HG02642 (cell line): Measurements from ENCODE around the gene TUBGCP5.

Experiments used
- ATAC-seq: cut with Tn5 transposase; IDR thresholded peaks from one replicate; pipeline ENCODE4 v1.9.1; 2021; ENCODE audit warnings: mild to moderate bottlenecking; ENCODE audit not compliant: unreplicated experiment, poor library complexity

Gene TUBGCP5

DNA sequence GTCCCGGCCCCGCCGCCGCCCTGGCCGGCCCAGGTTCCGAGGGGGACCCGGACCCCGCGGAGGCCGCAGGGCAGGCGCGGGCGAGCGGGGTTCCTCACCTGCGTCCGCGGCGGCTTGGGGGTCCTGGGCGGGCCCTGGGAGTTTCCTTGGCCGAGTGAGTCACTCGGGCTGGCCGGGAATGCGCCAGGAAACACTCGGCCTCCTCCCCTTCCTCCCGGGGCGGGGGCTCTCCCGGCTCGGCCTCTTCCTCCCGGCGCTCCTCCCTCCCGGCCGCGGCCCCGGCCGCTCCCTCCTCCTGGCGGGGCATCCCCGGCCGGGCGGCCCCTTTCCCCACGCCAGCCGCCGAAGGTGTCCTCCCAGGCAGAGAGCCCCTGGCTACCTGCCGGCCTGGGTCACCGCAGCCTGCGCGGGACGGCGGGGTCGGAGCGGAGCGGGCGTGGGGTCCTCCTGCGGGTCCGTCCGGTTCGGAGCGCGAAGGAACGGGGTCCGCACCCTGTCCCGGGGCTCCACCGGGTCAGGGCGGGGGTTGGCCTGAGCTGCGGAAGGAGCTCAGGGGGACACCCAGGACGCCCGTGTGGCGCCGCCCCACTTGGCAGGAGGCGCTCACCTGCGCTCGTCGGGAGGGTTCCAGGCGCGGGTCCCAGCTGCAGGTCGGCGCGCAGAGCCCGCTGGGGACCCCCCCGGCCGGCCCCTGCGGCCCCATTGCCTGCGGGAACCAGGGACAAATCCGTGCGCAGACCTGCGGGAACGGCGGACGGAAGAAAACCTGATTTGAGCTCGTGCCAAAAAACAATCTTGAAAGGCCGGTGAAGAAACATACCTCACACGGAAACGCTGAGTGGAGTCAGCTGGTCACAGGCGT lies 58.9 kb downstream of the TUBGCP5 start, which contains the start of gene CYFIP1:
CYFIP1 (minus strand) TSS at position 180 of the 862 bp plus-strand sequence. CDS start 33,083 bp downstream, outside the sequence.
- peak; percentile 79 for ATAC-seq

DNA sequence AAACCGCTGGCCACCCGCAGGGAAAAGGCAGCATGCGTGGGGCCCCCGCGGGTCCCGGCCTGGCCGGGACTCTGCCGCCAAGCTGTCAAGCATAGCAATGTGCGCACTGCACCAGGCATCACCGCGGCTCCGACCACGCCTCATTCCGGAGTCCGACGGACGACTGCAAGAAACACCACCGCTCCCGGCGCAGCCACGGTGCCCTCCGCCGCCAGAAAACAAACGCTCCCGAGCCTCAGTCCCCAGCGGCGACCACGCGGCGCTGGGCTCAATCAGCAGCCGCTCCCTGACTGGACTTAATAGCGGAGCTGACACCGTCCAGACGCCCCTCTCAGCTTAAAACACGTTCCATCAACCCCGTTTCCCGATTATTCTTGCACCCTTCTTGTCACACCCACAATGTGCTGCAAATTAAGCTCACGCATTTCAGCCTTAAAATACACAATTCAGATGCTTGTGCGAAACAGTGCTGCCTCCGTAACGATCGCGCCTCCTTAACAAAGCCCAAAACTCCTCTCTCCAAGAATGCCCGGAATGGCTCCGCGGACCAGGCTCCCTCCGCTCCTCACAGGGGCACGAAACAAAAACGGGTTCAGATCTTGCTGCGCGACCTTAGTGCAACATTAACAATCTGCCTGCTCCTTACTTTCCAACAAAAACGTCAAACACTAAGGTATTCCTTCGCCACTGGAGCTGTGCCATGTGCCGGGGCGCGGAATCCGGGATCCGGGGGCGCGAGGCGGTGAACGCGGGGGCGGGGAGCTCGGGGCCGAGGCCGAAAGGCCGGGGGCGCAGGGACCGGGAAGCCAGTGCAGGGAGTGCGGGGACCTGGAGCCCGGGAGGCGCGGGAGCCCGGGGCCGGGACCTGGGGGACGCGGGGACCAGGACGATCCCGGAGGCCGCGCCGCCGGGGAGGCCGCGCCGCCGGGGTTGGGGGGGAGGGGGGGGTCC lies 59.9 kb downstream of the TUBGCP5 start:
- peak; percentile 59 for ATAC-seq

DNA sequence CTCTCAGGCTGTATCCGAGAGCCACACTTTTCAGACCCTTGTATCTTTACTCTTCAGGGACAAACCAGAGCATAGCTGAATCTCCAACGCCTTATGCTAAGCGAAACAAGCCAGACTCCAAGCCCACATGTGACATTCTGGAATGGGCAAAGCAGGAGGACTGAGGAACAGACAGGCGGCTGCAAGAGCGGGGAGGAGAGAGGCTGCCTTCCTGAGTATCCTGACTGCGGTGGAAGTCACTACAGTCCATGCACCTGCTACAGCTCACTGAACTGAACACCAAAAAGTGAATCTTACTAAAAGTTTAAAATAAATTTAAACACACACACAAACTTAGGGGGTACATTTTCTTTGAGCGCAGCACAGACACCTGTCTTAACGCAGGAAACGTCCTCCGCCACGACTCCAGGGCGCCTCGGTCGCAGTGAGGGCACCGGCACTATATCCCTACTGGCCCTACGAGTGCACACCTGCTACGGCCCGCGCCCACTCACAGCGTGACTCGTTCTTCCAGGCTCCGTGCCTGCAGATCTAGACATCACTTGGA lies 60.6 kb downstream of the TUBGCP5 start:
- peak; percentile 38 for ATAC-seq

DNA sequence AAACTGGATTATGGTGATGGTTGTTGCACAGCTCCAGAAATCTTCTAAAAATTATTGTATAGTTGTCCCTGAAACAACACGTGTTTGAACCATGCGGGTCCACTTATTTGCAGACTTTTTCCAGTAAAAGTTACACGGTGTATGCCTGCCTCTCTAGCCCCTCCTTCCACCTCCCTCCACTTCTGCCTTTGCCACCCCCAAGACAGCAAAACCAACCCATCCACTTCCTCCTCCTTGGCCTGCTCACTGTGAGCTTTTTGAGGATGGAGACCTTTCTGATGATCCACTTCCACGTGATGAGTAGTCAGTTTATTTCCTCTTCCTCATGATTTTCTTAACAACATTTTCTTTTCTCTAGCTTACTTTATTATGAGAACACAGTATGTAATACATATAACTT lies 64.6 kb downstream of the TUBGCP5 start:
- no peak for ATAC-seq

DNA sequence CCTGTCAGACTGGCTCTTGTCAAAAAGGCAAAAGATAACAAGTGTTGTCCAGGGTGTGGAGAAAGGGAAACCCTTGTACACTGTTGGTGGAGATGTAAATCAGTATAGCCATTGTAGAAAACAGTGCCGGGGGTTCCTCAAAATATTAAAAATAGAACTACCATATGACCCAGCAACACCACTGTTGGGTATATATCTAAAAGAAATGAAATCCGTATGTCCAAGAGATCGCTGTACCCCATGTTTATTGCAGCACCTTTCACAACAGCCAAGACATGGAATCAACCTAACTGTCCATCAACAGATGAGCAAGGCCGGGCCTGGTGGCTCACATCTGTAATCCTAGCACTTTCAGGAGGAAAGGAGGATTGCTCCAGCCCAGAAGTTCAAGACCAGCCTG lies 65.4 kb downstream of the TUBGCP5 start:
- no peak for ATAC-seq

DNA sequence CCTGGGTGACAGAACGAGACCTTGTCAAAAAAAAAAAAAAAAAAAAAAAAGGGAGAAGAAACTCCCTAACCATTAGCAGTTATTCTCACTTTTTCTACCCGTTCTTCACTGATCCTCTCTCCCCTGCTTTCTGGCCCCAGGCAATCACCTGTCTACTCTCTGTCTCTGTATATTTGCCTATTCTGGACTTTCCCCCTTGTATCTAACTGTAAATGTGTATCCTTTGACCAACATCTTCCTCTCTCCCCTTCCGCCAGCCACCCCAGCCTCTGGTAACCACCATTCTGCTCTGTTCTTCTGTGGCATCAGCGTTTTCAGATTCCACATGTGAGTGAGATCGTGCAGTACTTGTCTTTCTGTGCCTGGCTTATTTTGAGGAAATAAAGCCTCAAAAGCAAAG lies 66.1 kb downstream of the TUBGCP5 start:
- ATAC-seq, result peak; percentile 85

DNA sequence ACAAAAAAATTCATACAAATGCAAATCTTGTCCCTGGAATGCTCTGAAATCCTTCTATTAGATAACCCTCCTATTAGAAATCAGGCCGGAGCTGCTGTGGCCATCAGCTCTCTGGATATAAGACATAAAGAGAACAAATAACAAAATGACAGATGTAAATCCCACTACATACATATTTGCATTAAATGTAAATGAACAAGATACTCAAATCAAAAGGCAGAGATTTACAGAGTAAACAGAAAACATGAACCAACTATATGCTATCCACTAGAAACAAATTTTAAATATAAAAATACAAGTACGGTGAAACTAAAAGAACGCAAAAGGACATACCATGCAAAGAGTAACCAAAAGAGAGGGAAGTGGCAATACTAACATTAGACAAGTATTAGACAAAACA lies 69.9 kb downstream of the TUBGCP5 start:
- no peak for ATAC-seq

DNA sequence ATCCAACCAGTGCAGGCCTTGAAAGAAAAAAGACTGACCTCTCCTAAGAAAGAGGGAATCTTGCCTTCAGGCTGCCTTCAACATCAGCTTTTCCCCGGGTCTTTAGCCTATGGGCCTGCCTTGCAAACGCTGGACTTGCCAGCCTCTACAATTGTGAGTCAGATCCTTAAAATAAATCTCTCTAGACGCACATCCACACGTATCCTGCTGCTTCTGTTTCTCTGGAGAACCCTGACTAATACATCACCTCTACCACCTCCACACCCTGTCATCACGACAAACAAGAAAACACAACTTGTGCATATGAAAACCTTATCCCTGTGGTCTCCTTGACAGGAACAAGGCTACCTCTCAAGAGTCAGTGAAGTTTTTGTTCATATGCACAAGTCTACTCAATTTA lies 71.0 kb downstream of the TUBGCP5 start:
- no peak for ATAC-seq

DNA sequence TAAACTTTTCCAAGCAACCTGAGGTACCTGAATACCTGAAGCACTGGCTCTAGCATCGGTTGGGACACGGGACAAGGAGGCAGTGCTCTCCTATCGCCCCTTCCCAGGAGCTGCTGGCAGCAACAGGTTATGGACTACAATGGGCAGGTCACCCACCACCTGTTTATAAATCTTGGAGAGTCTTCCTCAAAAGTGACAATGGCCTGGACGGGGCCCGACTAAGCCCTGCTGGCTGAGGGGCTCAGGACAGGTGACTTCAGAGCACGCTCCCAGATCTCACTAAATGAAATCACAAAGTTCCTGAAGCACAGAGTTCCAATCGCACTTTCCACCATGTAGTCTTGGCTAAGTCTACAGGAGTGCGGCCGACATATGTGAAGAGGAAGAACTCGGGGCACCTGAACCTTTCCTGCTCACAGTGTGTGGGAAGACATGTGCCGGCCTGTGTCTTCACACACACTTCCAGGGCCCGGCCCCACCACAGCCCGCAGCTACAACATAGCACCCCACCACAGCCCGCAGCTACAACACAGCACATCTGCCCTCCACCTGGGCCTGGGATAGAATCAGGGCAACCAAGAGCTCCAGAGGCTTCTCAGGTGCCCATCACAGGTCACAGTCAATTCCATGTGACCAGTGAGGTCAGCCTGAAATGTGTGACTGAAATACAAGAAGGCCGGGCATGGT lies 72.1 kb downstream of the TUBGCP5 start:
- no peak for ATAC-seq

DNA sequence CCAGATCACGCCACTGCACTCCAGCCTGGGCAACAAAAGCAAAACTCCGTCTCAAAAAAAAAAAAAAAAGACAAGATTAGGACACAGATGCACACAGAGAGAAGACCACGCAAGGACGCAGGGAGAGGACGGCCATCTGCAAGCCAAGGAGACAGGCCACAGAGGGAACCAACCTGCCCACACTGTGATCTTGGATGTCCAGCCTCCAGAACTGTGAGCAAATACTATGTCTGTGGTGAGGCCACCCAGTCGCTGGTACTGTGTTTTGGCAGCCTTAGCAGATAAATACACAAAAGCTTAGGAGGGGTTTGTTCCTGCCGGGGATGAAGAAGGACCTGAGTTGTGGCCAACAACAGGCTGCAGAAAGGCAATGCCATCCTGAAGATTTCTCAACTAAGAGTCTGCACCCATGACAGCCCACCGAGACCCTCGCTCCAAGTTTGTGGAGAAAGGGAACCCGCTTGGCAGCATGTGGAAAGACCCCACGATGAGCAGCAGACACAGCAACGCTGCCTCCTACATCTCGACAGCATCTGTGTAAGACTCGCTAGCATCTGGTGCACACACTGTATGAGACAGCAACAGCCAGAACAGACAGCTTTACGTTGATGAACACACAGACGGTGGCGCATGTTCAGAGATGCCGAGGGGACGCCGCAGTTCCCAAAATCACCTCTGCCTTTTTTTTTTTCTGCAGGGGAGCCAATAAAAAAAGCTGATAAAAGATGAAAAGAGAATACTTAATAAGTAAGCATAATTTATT lies 72.9 kb downstream of the TUBGCP5 start:
- ATAC-seq, result no peak

DNA sequence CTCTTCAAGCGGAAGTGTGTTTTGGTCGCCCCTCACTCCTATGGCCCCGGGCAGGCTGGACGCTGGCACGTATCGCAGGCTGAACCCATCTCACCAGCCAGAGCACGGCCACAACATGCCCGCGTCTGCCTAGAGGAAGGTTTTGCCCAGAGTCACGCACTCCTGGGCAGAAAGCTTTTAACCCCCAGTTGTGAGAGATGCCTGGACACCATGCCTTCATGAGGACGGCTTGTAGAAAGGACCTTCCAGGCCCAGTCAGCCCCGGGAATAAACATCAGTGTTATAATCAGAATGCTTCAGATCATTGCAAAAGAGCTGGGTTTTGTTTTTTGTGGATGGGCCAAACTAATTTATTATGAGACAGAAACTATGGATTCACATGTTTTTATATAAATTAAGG lies 75.7 kb downstream of the TUBGCP5 start:
- ATAC-seq, result no peak

DNA sequence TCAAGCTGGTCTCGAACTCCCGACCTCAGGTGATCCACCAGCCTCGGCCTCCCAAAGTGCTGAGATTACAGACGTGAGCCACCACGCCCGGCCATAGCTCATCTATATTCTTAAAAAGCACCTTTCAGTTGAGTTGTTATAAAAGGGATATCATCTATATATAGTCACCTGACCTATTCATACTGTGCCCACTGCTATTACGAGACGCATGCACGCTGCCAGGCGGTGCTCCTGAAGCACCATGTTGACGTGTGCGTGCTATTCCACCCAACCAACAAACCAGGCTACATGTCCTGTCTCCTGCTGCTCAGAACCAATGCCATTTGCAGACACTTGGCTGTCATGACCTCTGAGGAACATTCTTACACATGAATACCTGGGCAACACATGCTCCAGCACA lies 76.8 kb downstream of the TUBGCP5 start:
- ATAC-seq, result no peak

DNA sequence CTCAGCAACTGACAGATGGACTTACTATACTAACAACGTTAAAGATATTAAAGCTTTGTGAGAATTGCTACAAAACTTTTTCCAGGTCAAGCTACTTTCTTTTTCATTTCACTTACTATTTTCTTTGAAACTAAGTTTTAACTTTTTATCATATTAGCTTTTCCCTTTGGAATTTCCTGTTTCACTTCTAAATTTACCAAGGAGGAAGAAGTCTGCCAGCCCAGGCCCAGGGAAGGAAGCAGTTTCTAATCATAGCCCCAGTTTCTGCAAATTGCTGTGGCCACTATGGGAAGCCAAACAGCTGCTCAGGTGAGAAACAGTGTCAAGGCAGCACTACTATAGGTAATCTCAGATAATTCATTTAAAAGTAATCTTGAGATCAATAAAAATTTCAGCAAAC lies 77.6 kb downstream of the TUBGCP5 start:
- ATAC-seq, result no peak

DNA sequence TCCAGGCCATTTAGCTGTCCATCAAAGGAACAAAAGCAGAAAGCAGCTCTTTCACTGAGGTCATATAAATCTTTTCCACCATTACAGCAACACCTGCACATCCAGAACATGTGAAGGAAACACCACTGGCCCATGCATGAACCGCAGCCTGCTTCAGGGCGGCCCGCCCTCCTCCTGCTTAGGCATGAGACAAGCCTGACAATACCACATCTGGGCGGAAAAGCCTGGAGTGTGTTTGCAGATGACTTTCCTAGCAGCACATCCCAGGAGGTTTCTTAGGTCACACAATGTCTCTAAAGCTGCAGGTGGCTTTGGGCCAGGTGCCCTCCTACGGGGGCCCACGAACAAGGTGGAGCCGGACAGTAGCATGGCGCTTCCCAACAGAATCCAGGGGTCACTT lies 78.8 kb downstream of the TUBGCP5 start:
- no peak for ATAC-seq

DNA sequence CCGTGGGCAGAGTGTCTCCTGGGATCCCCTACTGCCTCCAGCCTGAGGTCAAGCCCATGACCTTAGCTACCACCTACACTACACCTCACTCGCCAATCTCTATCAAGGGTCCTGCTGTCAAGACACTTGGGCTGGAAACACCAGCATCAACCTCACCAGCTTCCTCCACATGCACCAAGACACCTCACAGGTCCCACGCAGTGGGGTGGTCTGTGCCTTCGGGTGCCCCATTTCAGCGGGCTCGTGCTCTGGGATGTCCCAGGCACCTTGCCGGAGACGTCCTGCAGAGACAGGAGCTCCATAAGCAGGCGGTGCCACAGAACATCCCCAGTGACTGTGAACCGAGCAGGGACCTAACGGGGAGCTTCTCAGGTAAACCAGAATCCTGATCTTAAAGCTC lies 79.2 kb downstream of the TUBGCP5 start:
- ATAC-seq, result no peak

DNA sequence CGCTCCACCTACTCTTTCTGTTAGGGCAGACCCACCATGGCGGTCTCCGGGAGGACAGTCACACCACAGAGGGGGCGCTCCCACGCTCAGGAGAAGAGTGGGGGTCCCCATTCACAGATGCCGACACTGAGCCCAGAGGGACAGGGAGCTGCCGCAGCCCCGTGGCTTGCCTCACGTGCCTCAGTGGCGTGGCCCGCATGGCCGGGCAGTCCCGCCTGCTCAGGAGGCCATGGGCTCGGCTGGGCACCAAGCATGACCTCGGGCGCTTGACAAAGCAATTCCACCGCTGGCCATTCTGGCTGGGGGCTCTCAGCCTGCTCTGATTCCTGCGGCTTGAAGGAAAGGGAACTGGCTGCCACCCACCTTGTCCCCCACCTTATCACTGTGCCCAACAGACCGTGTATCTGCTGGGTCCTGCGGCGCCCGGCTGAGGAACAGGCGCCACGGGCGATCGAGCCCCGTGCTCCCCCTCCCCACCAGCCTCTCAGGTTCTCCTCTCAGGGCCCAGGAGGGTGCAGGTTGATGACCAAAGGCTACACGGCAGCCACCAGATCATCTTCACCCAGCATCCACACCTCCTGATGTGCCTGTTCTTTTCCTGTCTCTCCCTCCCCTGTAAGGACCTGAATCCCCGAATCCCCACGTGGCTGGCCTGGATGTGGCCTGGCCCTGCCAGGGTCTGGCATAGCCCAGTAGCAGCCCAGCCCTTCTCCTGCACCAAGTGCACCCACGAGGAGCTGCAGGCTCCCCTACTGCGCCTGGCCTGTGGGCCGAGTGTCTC lies 79.9 kb downstream of the TUBGCP5 start:
- ATAC-seq, result no peak

DNA sequence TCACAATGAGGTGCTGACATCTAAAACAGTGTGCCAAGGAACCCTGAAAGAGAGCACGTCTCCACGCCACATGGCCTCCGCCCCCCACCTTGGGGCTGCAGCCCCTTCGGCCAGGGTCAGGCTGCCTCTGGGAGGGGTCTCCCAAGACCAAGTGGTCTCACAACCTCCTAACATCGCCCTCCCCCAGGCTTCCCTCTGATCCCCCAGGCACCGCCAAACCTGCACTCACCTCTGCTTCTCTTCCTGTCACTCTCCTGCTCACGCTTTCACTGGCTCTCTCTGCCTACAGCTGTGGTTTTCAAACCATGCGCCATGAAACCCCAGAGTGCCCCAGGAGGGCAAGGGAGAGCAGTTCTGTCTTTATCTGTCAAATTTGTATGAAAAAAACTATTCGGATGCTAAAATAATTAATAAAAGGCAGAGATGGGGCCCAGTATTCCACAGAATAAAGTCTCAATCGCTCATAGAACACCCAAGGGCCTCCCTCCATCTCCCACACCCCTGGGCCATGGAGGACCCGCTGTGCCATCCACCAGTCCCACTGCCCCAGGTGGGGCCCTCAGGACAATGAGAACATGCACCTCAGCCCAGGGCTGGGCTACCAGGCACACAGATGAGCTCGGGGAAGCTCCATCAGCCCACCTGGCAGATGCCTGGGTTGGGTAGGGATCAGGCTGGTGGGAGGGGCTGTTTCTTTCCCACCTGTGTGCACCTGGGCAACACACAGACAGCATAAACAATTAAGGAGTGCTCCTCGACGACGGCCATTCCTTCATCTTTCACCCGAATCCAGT lies 80.7 kb downstream of the TUBGCP5 start:
- peak; percentile 64 for ATAC-seq

DNA sequence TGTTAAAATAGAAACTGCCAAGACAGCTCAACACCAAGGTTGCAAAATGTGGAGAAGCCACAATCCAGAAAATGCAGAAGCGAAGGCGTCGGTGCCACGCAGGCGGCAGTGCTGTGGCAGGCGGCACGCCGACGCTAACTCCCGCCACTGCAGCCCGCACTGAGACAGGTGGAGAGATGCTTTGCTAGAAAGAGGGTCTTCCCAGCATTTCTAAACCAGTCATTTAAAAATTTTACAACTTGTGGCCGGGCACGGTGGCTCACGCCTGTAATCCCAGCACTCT lies 82.5 kb downstream of the TUBGCP5 start:
- no peak for ATAC-seq
